Measurements from ENCODE around the gene GPANK1. TPM values are rescaled to one million over a fixed set of nuclear protein-coding genes. Genes with fewer than 3 reads are reported as not detected.

Gene GPANK1
- total and polyA plus RNA-seq, 2 of the 13 experiments (the other 11 are each of a cell fraction or from before 2014, with no cell fraction given) = 15.4 to 22.8 TPM

DNA sequence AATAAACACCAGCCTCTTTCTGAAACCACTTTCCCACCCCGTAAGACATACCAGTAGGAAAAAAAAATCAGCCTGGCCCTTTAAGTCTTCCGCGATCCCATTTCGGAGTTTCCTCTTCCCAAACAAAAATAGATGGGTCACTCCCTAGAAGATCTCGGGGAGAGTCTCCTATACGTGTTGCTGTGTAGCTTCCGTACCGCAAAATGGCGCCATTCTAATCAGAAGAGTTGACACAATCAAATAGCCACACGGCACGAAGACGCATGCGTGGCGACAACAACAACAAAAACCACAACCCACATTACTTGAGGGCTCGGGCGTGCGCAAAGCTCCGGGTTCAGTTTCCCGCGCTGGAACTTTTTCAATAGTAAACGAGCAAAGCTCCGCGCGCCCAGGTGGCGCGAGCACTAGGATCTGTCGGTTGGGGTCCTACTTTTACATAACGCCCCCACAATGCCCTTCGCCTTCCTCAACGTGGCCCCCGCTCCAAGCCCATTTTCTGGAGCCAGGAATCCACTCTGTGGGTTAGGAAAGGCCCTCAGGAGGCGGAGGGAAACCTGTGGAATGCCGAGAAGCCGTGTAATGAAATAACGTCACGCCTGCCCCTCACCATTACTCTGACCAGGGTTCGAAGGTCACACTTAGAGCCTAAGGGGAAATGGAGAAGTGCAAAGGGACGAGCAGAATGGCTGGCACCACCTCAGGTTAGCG is at the start of gene GPANK1 (continued):
- TF ChIP-seq ZNF563 (CRISPR knock-in tag; IDR thresholded peaks at IDR 0.05) (peak; percentile 46; the same call in 1 of the 2 replicates), ZNF772 (CRISPR knock-in tag; IDR thresholded peaks at IDR 0.05) (peak; percentile 60; the same call in 1 of the 2 replicates), JUNB (CRISPR knock-in tag; IDR thresholded peaks at IDR 0.05; ENCODE audit: borderline replicate concordance) (no peak; the same call in 1 of the 2 replicates), ZNF30 (CRISPR knock-in tag; IDR thresholded peaks at IDR 0.05) (0 out of 2 replicates have a peak, but pooled peaks have one; percentile 47), FOXJ3 (CRISPR knock-in tag; IDR thresholded peaks at IDR 0.05; ENCODE audit: borderline replicate concordance) (peak; percentile 36; the same call in 1 of the 2 replicates), HDAC1 (CRISPR knock-in tag; IDR thresholded peaks at IDR 0.05) (peak; percentile 34; the same call in 1 of the 2 replicates), MZF1 (CRISPR knock-in tag; IDR thresholded peaks at IDR 0.05; ENCODE audit: borderline replicate concordance) (no peak), CHD4 (IDR thresholded peaks at IDR 0.05; ENCODE audit: borderline replicate concordance, low read length) (no peak), ZNF792 (CRISPR knock-in tag; IDR thresholded peaks at IDR 0.05) (no peak; the same call in 1 of the 2 replicates), ZNF382 (CRISPR knock-in tag; IDR thresholded peaks at IDR 0.05; ENCODE audit: borderline replicate concordance) (no peak), ZBTB3 (CRISPR knock-in tag; IDR thresholded peaks at IDR 0.05; ENCODE audit: borderline replicate concordance, low read depth) (no peak), ZNF597 (CRISPR knock-in tag; IDR thresholded peaks at IDR 0.05) (no peak), ZNF713 (CRISPR knock-in tag; IDR thresholded peaks at IDR 0.05) (0 out of 2 replicates have a peak, but pooled peaks have one; percentile 83), DNMT1 (CRISPR knock-in tag; IDR thresholded peaks at IDR 0.05) (peak; percentile 50; the same call in 1 of the 2 replicates), HNF4A (CRISPR knock-in tag; IDR thresholded peaks at IDR 0.05) (peak; percentile 65), HMGXB4 (CRISPR knock-in tag; IDR thresholded peaks at IDR 0.05; ENCODE audit: borderline replicate concordance in 1 of 2, low read depth in 1 of 2) (peak in 1 of 2 experiments; percentile 75; a peak in 2 of 4 replicates), SRY (CRISPR knock-in tag; IDR thresholded peaks at IDR 0.05) (no peak), ATF7 (IDR thresholded peaks at IDR 0.05) (no peak), ATF7 (CRISPR knock-in tag; IDR thresholded peaks at IDR 0.05) (peak; percentile 74; the same call in 1 of the 2 replicates), TBL1XR1 (IDR thresholded peaks at IDR 0.05; ENCODE audit: borderline replicate concordance, low read length, partially characterized antibody) (no peak), MYNN (CRISPR knock-in tag; IDR thresholded peaks at IDR 0.05; ENCODE audit: low read depth) (no peak), KDM5A (IDR thresholded peaks at IDR 0.05; ENCODE audit: borderline replicate concordance, low read length) (peak; percentile 79), SIN3B (IDR thresholded peaks at IDR 0.05; ENCODE audit: low read length) (no peak), STAG1 (CRISPR knock-in tag; IDR thresholded peaks at IDR 0.05) (0 out of 2 replicates have a peak, but pooled peaks have one; percentile 11), TOE1 (CRISPR knock-in tag; IDR thresholded peaks at IDR 0.05) (peak; percentile 73; the same call in 1 of the 2 replicates), DNMT3B (CRISPR knock-in tag; conservative IDR thresholded peaks at IDR 0.05) (no peak)

Data from HepG2 (cell line).